Body of pancreas (tissue), 4 donors: ENCODE data around the gene PLA2R1.

ENCODE experiments used
- CTCF ChIP-seq, 7 experiments: fragments of 450-650 bp in 4 of 7; fragments of 200-600 bp in 3 of 7; sonication (generic) in 3 of 7; IDR thresholded peaks; one replicate each; pipeline ENCODE4 v1.5.1; 2016 to 2019; ENCODE audit warnings: antibody characterized with exemption in 7 of 7
- POLR2A ChIP-seq, 3 donors: fragments of 450-650 bp; IDR thresholded peaks; one replicate each; pipeline ENCODE4 v1.6.1; 2016; ENCODE audit warnings: antibody characterized with exemption in 3 of 3, mild to moderate bottlenecking in 2 of 3

GRCh38 chr2:160110674-160111239 is 48.3 kb upstream of the PLA2R1 start:
- TF ChIP-seq CTCF (IDR thresholded peaks at IDR 0.05) (no peak), POLR2A (IDR thresholded peaks at IDR 0.05) (no peak)
